DMS 273 treated with DMSO at 0.1 percent for 48 hours (cell line): ENCODE measurements around the gene BMPR1A.

ENCODE experiments used
- DNase-seq: peaks from one replicate; lab custom pipeline; 2025; lab: John Stamatoyannopoulos, UW

BMPR1A gene

DNA sequence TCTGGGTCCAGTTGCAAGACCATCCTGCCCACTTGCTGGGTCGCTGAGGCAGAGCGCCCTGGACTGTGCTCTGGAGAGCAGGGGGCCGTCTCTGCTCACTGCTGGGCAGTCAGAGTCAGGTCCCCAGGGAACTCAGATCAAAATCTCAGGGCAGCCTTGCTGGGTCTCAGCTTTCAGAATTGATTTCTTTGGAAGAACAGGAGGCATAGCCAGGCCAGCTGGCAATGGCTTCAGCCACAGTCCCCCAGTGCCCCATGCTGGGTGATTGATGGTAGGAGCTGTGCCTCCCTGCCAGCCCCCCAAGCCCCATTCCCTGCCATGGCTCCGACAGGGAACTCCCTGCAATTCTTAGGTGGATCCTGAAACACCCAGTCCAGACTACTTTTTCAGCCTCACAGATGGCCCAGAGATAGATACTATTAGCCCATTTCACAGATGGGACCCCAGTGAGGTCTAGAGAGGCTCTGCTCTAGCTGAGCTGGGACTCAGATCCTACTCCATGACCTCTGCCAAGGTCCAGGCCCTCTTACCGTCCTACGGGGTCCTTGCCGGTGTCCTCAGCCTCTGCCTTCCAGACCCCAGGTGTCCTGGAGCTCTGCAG, 200.5 kb downstream of the BMPR1A start:
- DNase-seq: no peak

DNA sequence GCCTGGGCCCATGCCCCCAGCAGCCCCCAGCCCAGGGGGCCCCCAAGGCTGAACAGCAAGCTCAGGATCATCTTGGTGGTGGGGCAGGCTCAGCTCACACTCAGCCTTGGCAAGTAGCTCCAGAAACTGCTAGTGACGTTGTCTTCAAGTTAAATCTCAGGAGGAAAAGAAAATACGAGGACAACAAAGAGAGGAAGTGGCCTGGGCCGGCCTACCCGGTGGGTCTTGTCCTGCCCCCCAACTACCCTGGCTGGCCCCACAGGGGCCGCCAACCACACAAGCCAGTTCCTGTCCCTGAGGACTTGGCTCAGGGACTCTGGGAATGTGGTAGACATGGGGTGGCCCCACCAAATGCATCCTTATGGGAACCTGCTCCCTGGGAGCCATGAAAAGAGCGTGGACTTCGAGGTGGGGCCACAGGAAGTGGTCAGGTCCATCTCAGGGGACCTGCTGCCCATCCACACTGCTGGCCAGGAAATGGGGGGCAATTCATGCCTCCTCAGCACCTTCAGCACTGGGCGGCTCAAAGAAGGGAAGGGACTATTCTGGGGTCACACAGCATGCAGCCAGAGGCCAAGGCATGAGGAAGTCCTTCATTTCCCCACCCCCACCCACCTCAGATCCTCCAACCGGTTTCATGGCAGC, 201.2 kb downstream of the BMPR1A start, which contains the start of gene MMRN2:
Gene MMRN2 (minus strand): TSS at position 145 of the 645 bp plus-strand sequence. CDS start 74 bp downstream, at position 71.
- no peak for DNase-seq

DNA sequence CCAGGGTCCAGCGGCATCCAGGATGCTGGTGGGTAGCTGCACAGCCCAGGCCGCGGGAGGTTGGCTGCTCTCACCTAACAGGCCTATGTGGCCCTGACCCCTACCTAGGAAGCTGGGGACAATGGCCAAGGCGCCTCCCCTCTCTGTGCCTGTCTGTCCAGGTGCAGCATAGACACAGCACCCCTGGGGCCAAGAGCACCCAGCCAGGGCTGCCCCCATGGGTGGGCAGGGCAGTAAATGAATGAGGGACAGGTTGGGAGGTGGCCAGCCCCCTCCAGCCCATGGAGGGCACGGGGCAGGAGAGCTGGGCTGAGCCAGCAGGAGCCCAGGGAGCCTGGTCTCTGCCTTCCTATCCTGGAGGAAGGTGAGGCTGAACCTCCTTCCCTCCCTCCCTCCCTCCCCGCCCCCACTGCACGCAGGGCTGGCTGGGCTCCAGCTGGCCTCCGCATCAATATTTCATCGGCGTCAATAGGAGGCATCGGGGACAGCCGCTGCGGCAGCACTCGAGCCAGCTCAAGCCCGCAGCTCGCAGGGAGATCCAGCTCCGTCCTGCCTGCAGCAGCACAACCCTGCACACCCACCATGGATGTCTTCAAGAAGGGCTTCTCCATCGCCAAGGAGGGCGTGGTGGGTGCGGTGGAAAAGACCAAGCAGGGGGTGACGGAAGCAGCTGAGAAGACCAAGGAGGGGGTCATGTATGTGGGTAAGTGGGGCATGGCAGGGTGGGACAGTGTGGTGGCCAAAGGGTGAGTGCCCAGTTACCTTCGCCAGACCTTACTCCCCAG, 201.9 kb downstream of the BMPR1A start, which contains the start of gene SNCG:
Gene SNCG (plus strand): TSS at position 484 of the 785 bp plus-strand sequence. CDS start 99 bp downstream, at position 583.
- DNase-seq: no peak

DNA sequence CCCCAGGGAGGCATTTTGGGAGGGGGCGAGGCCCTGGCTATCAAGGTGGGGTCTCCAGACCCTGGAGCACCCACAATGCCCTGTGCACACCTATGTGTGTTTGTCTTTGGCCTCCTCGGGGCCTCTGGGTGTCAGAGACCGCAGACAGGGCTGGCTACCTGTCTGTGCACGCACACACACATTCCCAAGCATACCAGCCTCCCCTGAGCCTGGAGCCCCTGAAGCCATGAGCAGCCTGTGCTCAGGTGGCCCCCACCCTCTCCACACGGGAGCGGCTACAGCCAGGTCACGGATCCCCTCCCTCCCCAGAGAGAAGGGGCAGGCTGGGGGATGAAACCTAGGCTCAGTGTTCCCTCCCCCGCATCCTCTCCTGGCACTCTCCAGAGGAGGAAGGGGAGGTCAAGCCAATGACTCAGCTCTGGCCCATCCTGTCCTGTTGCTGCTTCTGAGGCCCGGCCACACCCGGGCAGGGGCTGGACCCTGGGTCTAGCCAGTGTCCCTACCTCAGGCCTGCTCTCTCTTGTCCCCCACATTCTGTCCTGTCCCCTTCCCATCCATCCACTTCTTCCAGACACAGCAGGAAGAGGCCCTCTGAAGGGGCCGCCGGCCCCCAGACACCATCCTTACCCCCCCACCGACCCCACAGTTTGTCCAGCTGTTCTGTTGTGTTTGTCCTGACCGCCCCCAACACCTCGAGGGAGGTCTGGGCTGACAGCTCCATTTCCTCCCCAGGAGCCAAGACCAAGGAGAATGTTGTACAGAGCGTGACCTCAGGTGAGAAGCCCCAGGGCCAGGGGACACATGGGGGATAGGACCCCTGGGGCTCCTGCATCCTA, 202.7 kb downstream of the BMPR1A start:
- DNase-seq: no peak

DNA sequence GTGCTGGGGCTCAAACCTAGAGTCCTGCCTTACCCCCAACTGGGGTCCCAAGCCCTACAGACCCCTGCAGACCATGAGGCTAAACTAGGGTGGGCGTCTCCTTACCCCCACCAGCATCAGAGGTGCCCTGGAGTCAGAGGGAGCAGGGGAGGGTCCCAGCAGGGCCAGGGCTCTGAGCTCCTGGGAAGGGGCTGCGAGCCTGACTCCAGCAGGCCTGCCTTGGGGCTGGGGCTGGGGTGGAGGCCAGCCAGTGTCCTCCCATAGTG, 203.3 kb downstream of the BMPR1A start:
- DNase-seq: no peak

DNA sequence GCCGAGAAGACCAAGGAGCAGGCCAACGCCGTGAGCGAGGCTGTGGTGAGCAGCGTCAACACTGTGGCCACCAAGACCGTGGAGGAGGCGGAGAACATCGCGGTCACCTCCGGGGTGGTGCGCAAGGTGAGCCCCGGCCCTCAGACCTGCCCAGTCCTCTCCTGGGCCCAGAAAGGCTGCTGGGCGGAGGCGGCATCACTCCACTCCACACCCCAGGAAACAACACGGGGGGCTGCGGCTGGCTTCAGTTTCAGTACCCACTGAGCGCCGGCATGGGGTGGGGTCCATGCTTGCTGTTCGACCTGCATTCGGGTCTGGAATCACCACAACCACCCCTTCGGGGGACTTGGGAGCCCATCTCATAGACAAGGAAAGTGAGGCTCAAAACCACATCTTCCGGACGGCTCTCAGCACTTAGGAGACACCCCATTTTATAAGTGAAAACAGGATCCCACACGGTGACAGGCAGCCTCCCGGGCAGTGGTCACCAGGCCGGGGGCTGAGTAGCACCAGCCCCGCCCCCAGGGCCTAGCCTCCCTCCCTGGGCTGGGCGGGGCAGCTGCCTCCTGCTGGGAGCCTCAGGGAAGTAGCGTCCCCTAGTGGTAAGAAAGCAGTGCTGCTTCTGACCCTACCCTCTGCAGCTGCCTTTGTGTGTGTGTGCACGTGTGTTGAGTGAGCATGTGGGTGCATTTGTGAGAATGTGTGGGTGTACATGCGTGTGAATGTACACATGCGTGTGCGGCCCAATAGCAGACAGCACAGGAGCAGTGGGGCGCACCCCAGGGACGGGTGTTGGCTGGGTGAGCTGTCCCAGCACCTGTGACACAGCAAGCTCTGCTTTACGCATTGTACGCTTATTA, 203.8 kb downstream of the BMPR1A start:
- no peak for DNase-seq

DNA sequence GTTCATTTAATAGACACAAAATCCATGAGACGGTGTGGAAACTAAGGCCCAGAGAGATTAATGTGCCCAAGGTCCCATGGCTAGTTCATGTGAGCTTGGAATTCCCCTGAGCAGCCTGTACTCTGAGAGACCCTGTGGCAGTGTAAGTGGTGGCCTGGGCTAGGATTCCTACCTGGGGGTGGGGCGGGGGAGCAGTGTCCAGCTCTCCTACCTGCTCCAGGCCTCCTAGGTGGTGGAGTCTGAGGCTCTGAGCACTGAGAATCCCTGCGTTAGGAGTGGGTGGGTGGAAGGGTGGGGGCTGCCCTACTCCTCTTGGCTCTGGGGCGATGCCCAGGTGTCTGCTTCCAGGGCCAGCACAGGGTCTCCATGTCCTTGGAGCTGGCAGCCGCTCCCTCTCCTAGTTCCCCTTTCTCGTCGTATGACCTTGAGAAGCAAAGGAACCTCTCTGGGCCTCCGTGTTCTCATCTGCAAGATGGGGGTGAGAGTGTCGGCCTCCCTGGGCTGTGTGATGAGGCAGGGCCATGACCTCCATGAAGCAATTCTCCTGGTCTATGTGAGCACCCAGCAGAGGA, 204.5 kb downstream of the BMPR1A start:
- no peak for DNase-seq

DNA sequence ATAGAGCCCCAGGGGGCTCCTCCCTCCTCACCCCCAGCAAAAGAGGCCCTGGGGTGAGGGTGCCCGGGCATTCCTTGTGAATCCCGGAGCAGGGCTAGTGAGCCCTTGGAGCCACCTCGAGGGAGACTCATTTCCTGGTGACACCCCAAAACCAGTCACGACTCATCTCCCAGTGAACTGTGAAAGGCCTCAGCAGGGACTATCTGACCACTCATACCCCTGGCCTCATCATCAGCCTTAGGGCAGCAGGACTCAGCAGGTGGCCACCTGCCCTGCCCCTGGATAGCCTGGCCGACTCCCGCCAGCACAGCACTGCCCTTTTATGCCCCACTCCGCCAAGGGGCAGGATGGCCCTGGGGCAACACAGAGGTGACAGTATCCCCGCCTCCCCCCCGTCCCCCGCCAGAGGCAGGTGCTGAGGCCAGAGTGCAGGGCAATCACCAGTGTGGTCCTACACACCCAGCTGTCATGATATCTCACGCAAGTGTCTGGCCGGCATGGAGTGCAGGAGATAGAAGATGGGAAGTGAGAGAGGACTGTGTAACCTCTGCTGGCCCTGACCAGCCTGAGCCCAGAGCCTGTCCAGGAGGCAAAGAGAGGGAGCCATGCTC, 205.2 kb downstream of the BMPR1A start:
- DNase-seq: no peak

DNA sequence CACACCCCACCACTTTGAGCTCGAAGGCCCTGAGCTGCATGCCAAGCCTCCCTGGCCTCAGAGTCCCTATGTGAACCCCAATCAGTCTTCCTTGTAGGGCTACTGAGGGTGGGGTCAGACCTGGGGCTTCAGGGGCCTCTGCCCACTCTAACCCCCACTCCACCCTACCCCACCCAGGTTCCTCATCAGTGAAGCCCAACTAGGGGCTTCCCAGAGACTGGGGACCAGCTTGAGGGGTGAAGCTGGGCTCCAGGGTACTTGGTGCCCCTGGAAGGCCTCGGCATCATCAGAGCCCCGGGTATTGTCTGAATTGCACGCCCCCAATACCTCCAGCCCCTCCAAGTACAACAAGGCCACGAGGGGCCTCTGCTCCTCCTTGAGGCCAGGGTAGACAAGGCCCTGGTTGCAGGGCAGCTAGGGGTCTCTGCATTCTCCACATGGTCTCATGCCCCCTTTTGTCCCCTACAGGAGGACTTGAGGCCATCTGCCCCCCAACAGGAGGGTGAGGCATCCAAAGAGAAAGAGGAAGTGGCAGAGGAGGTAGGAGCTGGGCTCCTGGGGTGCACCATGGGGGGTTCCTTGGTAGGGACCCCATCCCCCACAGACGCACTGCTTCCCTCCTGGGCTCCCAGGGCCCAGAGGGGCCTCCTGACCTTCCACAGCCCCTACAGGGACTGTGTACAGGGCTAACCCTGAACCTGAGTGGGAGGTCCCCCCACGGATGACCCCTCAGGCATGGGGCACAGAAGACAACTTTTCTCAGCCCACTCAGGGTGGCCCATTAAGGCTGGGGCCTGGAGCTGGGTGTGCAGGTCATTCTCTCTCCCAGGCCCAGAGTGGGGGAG, 205.9 kb downstream of the BMPR1A start:
- no peak for DNase-seq

DNA sequence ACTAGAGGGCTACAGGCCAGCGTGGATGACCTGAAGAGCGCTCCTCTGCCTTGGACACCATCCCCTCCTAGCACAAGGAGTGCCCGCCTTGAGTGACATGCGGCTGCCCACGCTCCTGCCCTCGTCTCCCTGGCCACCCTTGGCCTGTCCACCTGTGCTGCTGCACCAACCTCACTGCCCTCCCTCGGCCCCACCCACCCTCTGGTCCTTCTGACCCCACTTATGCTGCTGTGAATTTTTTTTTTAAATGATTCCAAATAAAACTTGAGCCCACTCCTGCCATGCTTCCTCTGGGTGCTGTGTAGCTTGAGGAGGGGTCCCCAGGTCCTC, 206.5 kb downstream of the BMPR1A start:
- DNase-seq: no peak

DNA sequence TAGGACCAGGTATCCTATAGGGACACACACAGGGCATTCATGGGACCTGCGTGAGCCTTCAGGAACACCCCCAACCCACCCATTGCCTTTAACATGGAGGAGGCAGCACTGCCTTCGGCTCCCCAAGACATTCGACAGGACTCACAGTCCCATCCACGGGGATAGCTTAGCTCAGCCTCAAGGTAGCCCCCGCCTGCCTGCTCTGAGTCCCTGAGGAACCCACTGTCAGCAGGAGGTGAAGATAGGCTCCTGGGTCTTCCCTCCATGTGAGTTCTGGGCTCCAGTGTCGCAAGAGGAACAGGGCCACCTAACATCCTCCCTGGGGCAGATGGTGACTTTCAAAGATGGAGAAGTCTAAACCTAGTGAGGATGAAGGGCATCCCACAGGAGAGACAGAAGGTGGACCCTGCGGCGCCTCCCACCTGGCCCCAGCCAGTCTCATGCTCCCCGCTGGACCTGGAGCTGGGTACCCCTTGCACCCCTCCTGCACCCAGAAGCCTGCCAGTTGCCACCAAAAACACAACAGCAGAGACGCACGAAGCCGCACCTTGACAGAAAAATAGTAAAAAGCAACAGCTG, 207.0 kb downstream of the BMPR1A start:
- no peak for DNase-seq

DNA sequence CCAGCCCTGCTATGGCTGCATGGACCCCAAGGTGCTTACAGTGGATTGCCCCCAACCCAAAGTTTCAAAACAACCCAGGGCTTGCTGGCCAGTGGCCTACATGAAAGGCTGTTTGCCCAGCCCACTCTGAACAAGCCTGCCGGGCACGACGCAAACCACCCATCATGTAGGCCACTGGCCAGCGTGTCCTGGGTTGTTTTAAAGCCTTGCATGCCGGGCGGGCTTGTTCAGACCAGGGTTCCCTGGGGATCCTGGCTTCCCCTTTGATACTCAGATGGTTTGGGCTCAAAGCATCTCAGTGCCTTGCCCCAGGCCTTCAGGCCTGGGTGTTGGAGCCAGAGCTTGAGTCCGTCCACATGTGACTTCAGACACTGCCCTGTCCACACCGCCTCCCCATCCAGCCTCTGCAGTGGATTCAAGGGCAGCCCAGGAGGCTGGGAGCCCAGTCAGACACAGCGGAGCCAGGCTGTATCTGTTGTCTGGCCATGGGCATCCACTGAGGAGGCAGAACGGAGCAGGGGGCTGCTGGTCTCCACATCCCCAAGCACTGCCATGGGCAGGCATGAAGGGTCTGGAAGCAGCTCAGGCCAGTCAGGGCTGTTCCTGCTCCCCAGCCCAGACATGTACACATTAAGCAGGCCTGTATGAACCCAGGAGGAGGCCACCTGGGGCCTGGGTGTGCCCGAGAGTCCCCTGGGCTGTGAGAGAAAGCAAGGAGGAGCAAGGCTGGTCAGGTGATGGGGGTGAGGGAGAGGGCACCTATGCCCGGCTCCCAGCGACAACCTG, 207.8 kb downstream of the BMPR1A start:
- no peak for DNase-seq

DNA sequence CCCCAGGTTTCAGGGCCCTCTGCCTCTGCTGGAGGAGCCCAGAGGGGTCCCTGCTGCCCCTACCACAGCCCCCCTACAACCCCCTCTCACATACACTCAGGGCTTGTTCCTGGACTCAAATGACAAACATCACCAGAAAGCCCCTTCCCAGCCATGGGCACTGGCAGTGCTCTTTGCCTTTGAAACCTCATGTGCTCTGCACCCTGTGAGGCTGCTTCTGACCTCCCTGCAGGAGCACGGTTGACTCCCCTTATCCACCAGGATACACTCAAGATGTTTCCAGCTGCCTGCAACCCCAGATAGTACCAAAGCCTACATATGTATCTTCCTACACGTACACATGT, 208.4 kb downstream of the BMPR1A start:
- DNase-seq: no peak

DNA sequence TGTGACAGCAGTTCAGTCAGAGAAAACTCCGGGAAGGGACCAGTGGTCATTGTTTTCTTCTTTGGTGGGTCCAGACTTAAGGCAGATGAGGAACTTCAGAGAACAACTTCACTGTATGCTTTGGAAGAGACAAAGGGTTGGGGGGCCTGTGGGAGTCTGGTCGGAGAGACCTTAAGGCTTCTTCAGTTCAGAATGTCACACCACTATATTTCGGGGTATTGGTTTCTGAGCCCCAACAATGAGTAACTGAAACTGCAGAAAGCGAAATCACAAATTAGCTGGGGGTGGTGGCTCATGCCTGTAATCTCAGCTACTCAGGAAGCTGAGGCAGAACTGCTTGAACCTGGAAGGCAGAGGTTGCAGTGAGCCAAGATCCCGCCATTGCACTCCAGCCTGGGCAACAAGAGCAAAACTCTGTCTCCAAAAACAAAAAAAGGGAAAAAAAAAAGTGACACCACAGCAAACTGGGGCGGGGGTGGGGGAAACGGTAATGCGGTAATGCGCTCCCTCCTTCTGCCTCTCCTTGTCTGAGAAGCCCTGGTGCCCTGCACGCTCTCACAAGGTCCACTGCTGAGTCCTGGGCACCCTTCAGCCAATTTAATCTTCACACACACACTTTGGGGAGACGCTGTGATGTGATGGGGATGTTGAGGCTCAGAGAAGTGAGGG, 209.7 kb downstream of the BMPR1A start:
- DNase-seq: no peak

DNA sequence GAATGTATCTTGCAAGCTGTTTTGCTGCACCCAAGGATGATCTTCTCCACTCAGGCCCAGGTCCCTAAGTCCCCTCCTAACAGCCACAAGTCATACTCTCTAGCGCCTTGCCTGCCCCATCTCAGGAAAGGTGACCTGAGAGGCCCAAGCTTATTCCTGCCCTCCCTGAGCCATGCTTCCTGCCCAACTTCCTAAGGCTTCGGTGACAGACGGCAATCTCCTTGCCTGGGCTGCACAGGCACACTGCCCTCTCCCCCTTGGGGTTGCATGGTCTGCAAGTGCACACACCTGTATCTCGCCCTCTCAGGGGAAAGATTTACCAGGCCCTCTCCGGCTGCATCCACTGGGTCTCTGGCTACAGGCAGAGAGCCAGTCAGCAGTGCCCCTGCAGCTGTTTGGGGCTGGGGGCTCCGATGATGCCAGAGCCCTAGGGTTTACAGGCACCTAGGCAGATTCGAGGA, 211.1 kb downstream of the BMPR1A start:
- DNase-seq: no peak

DNA sequence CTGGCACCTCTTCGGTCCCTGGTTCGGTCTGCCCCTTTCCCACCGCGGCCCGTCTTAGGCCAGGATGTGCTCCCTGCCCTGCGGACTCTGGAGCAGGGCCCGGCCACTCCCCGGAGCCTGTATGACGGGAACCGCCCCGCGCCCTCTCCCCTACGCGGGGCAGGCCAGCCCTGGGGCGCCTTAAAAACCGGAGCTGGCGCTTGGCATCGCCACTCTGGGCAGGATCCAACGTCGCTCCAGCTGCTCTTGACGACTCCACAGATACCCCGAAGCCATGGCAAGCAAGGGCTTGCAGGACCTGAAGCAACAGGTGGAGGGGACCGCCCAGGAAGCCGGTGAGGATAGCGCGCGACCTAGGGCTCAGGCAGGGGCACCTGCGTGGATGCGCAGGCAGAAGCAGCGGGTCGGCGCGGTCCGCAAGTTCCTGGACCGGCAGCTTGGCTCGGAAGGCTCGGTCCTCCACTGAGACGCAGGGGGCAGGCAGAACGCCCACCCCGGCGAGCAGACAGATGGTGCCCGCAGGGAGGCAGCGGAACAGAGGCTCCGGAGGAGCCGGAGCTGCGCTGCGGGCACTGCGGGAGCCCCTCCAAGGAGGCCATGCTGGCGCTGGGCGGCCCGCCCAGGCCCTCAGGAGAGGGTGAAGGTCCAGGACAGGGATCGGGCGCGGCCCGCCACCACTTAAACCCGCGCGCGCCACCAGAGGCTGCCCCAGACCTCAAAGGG, 212.0 kb downstream of the BMPR1A start, which contains the start of gene ADIRF:
Gene ADIRF (plus strand): TSS at position 212 of the 723 bp plus-strand sequence. CDS start 63 bp downstream, at position 275.
- DNase-seq: no peak

DNA sequence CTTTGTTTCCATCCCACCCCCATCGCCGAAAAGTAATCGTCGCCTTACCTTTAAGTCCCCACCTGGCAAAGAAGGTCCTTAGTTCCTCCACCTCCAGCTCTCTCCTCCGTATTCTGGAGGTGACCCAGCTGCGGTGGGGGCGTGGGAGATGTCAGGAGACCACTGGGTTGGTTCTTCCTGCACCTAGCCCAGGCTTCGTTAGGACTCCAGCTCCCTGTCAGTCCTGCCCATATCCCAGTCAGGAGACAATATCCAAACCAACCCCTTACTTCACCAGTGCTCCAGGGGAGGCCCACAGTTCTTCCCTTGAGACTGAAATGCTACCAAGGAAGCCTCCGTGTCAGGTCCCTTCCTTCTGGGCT, 212.6 kb downstream of the BMPR1A start:
- no peak for DNase-seq
